ENCODE results near the gene LBHD2.

Gene LBHD2

DNA sequence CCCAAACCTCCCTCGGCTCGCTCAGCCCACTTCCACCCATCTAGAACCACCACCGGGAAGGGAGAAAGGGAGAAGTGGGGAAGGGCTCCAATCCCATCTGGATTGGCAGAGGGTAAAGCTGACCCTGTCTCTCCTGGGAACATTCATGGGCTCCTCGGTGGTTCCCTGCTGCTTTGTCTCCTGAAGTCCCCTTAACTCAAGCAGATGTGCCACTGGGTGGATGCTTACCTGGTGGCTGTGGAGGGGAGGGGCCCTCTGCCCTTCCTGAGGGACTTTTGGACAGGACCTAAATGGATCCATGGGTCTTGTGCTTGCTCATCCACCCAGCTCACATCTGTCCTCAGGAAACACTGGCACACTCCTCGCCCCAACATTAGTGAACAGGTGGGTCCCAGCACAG is 24.5 kb upstream of the LBHD2 start:
- H3K4ac ChIP-seq (ENCODE audit: low read depth, low read length) = no peak overlapping the region
- H3K23ac ChIP-seq (ENCODE audit: low read length) = no peak overlapping the region
- H2BK5ac ChIP-seq (ENCODE audit: low read depth, low read length, poor library complexity) = no peak overlapping the region
- no peak overlapping the region for H4K8ac ChIP-seq (ENCODE audit: low read depth, low read length)
- no peak overlapping the region for H3K9ac ChIP-seq (ENCODE audit: low read length)
- no peak overlapping the region for H2BK12ac ChIP-seq (ENCODE audit: low read length)
- no peaks in the 10 kb centered on the region for H3K27me3 ChIP-seq (ENCODE audit: insufficient read depth, low read length)
- no peak overlapping the region for H2BK120ac ChIP-seq (ENCODE audit: insufficient read depth, low read length, poor library complexity)
- H3K4me1 ChIP-seq (ENCODE audit: control insufficient read depth in 1 of 2, insufficient read depth in 2 of 2, low read length in 2 of 2) = peaks cover 3 to 10% of the 10 kb centered on the region in 2 experiments
- H3K27ac ChIP-seq (ENCODE audit: low read depth, low read length) = no peak overlapping the region
- no peak overlapping the region for H2AFZ ChIP-seq (ENCODE audit: insufficient read depth, low read length, poor library complexity)
- H4K12ac ChIP-seq (ENCODE audit: low read depth, low read length) = no peak overlapping the region
- no peaks in the 10 kb centered on the region for H3K36me3 ChIP-seq (ENCODE audit: control insufficient read depth in 1 of 2, insufficient read depth in 2 of 2, low read length in 2 of 2)
- H3K4me3 ChIP-seq (ENCODE audit: low read depth, low read length) = no peak overlapping the region
- no peaks in the 10 kb centered on the region for H3K9me3 ChIP-seq (ENCODE audit: insufficient read depth, low read depth, low read length)
- H3K79me1 ChIP-seq (ENCODE audit: low read length) = peaks cover 14% of the 10 kb centered on the region
- peak overlapping the region; percentile 21 for H3K18ac ChIP-seq (ENCODE audit: low read length)
- no peak overlapping the region for H2AK5ac ChIP-seq (ENCODE audit: low read length)
- no peak for DNase-seq
- no peak overlapping the region for H3K14ac ChIP-seq (ENCODE audit: low read length)
- H4K91ac ChIP-seq (ENCODE audit: low read depth, low read length) = no peak overlapping the region
- H3K79me2 ChIP-seq (ENCODE audit: control insufficient read depth, insufficient read depth, low read length, poor library complexity) = peaks cover 14% of the 10 kb centered on the region
- WGBS (ENCODE audit: extremely low coverage, insufficient coverage, insufficient read length) = no CpG with 5 or more reads among the region's 5 CpGs
- no peak overlapping the region for H3K4me2 ChIP-seq (ENCODE audit: low read length)

DNA sequence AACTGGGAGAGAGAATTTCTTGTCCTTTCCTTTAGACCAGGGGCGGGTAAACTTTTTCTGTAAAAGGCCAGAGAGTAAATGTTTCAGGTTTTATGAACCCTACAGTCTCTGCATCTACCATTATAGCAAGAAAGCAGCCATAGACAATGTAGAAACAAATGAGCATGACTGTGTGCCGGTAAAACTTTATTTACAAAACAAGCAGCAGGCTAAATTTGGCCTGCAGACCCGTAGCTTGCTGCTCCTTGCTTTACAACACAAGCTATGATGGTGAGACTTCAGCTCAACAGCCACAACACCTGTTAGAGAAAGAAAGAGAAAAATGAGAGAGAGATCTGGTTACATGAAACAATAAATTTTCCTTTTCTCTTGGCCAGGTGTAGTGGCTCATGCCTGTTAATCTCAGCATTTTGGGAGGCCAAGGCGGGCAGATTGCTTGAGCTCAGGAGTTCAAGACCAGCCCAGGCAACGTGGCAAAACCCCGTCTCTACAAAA is 22.5 kb upstream of the LBHD2 start:
- Histone ChIP-seq H3K4ac (ENCODE audit: low read depth, low read length) (no peak overlapping the region), H3K4me1 (ENCODE audit: control insufficient read depth in 1 of 2, insufficient read depth in 2 of 2, low read length in 2 of 2) (peaks cover 3 to 8% of the 10 kb centered on the region in 2 experiments), H3K79me2 (ENCODE audit: control insufficient read depth, insufficient read depth, low read length, poor library complexity) (peaks cover 10% of the 10 kb centered on the region), H4K12ac (ENCODE audit: low read depth, low read length) (no peak overlapping the region), H2BK120ac (ENCODE audit: insufficient read depth, low read length, poor library complexity) (no peak overlapping the region), H3K36me3 (ENCODE audit: control insufficient read depth in 1 of 2, insufficient read depth in 2 of 2, low read length in 2 of 2) (no peaks in the 10 kb centered on the region), H3K4me2 (ENCODE audit: low read length) (no peak overlapping the region), H2AFZ (ENCODE audit: insufficient read depth, low read length, poor library complexity) (no peak overlapping the region), H3K9ac (ENCODE audit: low read length) (no peak overlapping the region), H3K27ac (ENCODE audit: low read depth, low read length) (no peak overlapping the region), H3K14ac (ENCODE audit: low read length) (no peak overlapping the region), H4K8ac (ENCODE audit: low read depth, low read length) (no peak overlapping the region), H3K27me3 (ENCODE audit: insufficient read depth, low read length) (no peaks in the 10 kb centered on the region), H3K23ac (ENCODE audit: low read length) (no peak overlapping the region), H3K79me1 (ENCODE audit: low read length) (peaks cover 11% of the 10 kb centered on the region), H3K18ac (ENCODE audit: low read length) (no peak overlapping the region), H4K91ac (ENCODE audit: low read depth, low read length) (no peak overlapping the region), H3K4me3 (ENCODE audit: low read depth, low read length) (no peak overlapping the region), H3K9me3 (ENCODE audit: insufficient read depth, low read depth, low read length) (no peaks in the 10 kb centered on the region), H2BK12ac (ENCODE audit: low read length) (no peak overlapping the region), H2BK5ac (ENCODE audit: low read depth, low read length, poor library complexity) (no peak overlapping the region), H2AK5ac (ENCODE audit: low read length) (no peak overlapping the region)
- WGBS (ENCODE audit: extremely low coverage, insufficient coverage, insufficient read length) = no CpG with 5 or more reads among the region's 6 CpGs
- DNase-seq = no peak

DNA sequence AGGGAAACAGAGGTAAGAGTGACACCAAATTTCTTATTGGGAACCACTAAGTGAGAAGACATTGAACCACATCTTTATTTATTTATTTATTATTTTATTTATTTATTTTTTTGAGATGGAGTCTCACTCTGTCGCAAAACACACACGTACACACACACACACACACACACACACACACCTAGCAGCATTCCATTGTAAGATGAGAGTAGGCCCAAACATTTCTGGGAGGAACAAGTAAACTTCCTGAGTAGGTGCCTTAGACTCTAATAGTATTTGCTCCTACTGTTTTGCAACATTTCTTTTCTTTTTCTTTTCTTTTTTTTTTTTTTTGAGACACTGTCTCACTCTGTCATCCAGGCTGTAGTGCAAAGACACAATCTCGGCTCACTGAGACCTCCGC is 19.6 kb upstream of the LBHD2 start:
- Histone ChIP-seq H3K27me3 (ENCODE audit: insufficient read depth, low read length) (no peaks in the 10 kb centered on the region), H3K4me1 (ENCODE audit: control insufficient read depth in 1 of 2, insufficient read depth in 2 of 2, low read length in 2 of 2) (no peaks in the 10 kb centered on the region), H2AFZ (ENCODE audit: insufficient read depth, low read length, poor library complexity) (no peak overlapping the region), H4K91ac (ENCODE audit: low read depth, low read length) (no peak overlapping the region), H4K8ac (ENCODE audit: low read depth, low read length) (no peak overlapping the region), H3K4me3 (ENCODE audit: low read depth, low read length) (no peak overlapping the region), H3K9me3 (ENCODE audit: insufficient read depth, low read depth, low read length) (no peaks in the 10 kb centered on the region), H2BK120ac (ENCODE audit: insufficient read depth, low read length, poor library complexity) (no peak overlapping the region), H4K12ac (ENCODE audit: low read depth, low read length) (no peak overlapping the region), H3K23ac (ENCODE audit: low read length) (no peak overlapping the region), H3K27ac (ENCODE audit: low read depth, low read length) (no peak overlapping the region), H3K14ac (ENCODE audit: low read length) (no peak overlapping the region), H3K36me3 (ENCODE audit: control insufficient read depth in 1 of 2, insufficient read depth in 2 of 2, low read length in 2 of 2) (no peaks in the 10 kb centered on the region), H2BK12ac (ENCODE audit: low read length) (no peak overlapping the region), H2AK5ac (ENCODE audit: low read length) (no peak overlapping the region), H3K4ac (ENCODE audit: low read depth, low read length) (no peak overlapping the region), H3K18ac (ENCODE audit: low read length) (no peak overlapping the region), H3K79me1 (ENCODE audit: low read length) (no peaks in the 10 kb centered on the region), H3K9ac (ENCODE audit: low read length) (no peak overlapping the region), H3K4me2 (ENCODE audit: low read length) (no peak overlapping the region), H3K79me2 (ENCODE audit: control insufficient read depth, insufficient read depth, low read length, poor library complexity) (no peaks in the 10 kb centered on the region), H2BK5ac (ENCODE audit: low read depth, low read length, poor library complexity) (no peak overlapping the region)
- DNase-seq = peak in 1 of 2 donors; percentile 40
- no CpG with 5 or more reads among the region's 4 CpGs for WGBS (ENCODE audit: extremely low coverage, insufficient coverage, insufficient read length)

DNA sequence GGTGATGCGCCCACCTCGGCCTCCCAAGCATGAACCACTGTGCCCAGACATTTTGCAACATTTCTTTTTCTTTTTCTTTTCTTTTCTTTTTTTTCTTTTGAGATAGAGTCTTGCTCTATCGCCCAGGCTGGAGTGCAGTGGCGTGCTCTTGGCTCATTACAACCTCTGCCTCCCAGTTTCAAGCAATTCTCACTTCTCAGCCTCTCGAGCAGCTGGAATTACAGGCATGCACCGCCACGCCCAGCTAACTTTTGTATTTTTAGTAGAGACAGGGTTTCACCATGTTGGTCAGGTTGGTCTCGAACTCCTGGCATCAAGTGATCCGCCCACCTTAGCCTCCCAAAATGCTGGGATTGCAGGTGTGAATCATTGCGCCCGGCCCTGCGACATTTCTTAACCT is 19.0 kb upstream of the LBHD2 start:
- H2AFZ ChIP-seq (ENCODE audit: insufficient read depth, low read length, poor library complexity) = no peak overlapping the region
- no peak overlapping the region for H2BK12ac ChIP-seq (ENCODE audit: low read length)
- H3K4me3 ChIP-seq (ENCODE audit: low read depth, low read length) = no peak overlapping the region
- no peak overlapping the region for H3K18ac ChIP-seq (ENCODE audit: low read length)
- no peaks in the 10 kb centered on the region for H3K4me1 ChIP-seq (ENCODE audit: control insufficient read depth in 1 of 2, insufficient read depth in 2 of 2, low read length in 2 of 2)
- no peak overlapping the region for H4K12ac ChIP-seq (ENCODE audit: low read depth, low read length)
- H3K14ac ChIP-seq (ENCODE audit: low read length) = no peak overlapping the region
- H4K91ac ChIP-seq (ENCODE audit: low read depth, low read length) = no peak overlapping the region
- H3K23ac ChIP-seq (ENCODE audit: low read length) = no peak overlapping the region
- WGBS (ENCODE audit: extremely low coverage, insufficient coverage, insufficient read length) = no CpG with 5 or more reads among the region's 12 CpGs
- H3K27ac ChIP-seq (ENCODE audit: low read depth, low read length) = no peak overlapping the region
- no peaks in the 10 kb centered on the region for H3K79me2 ChIP-seq (ENCODE audit: control insufficient read depth, insufficient read depth, low read length, poor library complexity)
- no peak overlapping the region for H3K4me2 ChIP-seq (ENCODE audit: low read length)
- no peaks in the 10 kb centered on the region for H3K36me3 ChIP-seq (ENCODE audit: control insufficient read depth in 1 of 2, insufficient read depth in 2 of 2, low read length in 2 of 2)
- H4K8ac ChIP-seq (ENCODE audit: low read depth, low read length) = no peak overlapping the region
- H2AK5ac ChIP-seq (ENCODE audit: low read length) = no peak overlapping the region
- no peak overlapping the region for H3K4ac ChIP-seq (ENCODE audit: low read depth, low read length)
- H3K79me1 ChIP-seq (ENCODE audit: low read length) = no peaks in the 10 kb centered on the region
- H2BK5ac ChIP-seq (ENCODE audit: low read depth, low read length, poor library complexity) = no peak overlapping the region
- DNase-seq = peak in 1 of 2 donors; percentile 42
- H3K9ac ChIP-seq (ENCODE audit: low read length) = no peak overlapping the region
- no peak overlapping the region for H2BK120ac ChIP-seq (ENCODE audit: insufficient read depth, low read length, poor library complexity)
- no peaks in the 10 kb centered on the region for H3K9me3 ChIP-seq (ENCODE audit: insufficient read depth, low read depth, low read length)
- no peaks in the 10 kb centered on the region for H3K27me3 ChIP-seq (ENCODE audit: insufficient read depth, low read length)

Data from trophoblast cell (in vitro differentiated cells and primary cell).